Measurements from ENCODE around the gene DOK1.

- TF ChIP-seq CTCF (IDR thresholded peaks at IDR 0.05) (peak; percentile 49), EZH2 (IDR thresholded peaks at IDR 0.05; ENCODE audit: borderline replicate concordance, insufficient read depth, low read depth, low read length, poor library complexity, severe bottlenecking) (no peak)
These were observed 22.3 kb upstream of the DOK1 start for GRCh38 chr2:74532222-74532621.
